ENCODE data around the gene CEACAM19. TPM values are rescaled to one million over a fixed set of nuclear protein-coding genes. Genes with fewer than 3 reads are reported as not detected.

CEACAM19 gene
- polyA plus RNA-seq, 3 donors, result 7.6 TPM; not detected in 2

DNA sequence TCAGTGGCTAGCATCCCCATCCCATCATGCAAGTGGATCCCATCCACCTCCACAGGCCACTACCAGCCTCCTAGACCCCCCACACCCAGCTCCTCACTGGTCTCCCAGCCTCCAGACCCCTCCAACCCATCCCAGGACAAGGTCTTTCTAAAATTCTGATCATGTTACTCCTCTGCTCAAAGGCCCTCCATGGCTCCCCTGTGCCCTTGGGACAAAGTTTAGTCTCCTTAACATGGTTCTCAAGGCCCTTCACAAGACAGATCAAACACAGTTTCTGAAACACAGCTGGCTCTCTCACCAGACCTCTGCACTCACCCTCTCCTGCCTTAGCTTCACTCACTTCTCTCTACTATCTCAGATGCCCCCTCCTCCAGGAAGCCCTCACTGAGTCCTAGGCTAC lies 9.3 kb downstream of the CEACAM19 start:
- no peak for TF ChIP-seq CTCF (IDR thresholded peaks at IDR 0.05)
- no peak overlapping the region for H3K9ac ChIP-seq (ENCODE audit: insufficient read depth, low read length, poor library complexity, severe bottlenecking)

DNA sequence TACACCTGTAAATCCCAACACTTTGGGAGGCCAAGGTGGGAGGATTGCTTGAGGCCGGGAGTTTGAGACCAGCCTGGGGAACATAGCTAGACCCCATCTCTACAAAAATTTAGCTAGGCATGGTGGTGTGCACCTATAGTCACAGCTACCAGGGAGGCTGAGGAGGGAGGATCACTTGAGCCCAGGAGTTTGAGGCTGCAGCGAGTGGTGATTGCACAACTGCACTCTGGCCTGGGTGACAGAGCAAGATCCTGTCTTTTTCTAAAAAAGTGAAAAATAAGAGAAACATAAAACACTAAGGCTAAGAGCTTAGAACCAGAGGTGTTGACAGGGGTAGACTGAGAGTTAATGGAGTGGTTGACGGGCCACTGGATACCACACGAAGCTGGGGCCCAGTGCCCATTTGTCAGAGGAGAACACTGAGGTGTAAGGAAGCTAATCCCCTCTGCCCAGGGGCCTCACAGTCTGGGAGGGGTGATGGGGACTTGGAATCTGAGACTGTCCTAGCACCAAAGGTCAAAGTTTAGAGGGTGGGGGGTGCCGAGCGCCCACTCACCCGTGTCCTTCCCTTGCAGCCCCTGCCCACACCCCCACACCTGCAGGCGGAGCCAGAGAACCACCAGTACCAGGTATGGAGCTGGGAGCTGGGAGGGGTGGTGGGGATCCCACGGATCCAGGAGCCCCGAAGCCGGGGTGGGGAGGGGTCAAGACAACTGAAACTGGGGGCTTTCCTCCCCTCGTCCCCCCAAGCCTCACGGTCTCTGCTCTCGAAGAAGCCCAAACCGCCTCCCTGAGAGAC lies 10.9 kb downstream of the CEACAM19 start:
- H3K36me3 Mint-ChIP-seq, result peaks cover 3 to 8% of the 10 kb centered on the region in 2 donors
- H3K9me3 Mint-ChIP-seq, result peaks cover 0 to 3% (median 0%) of the 10 kb centered on the region in 7 donors
- Histone ChIP-seq H3K9me3 (replicated peaks in 1 of 2; ENCODE audit: control insufficient read depth in 1 of 2, insufficient read depth in 1 of 2, low read length in 2 of 2) (no peaks in the 10 kb centered on the region), H3K36me3 (replicated peaks in 1 of 2; ENCODE audit: control insufficient read depth in 1 of 2, insufficient read depth in 2 of 2, low read length in 2 of 2) (no peaks in the 10 kb centered on the region), H3K27me3 (ENCODE audit: control insufficient read depth in 2 of 2, insufficient read depth in 2 of 2, low read length in 2 of 2) (no peaks in the 10 kb centered on the region), H3K79me2 (ENCODE audit: insufficient read depth, low read length) (no peaks in the 10 kb centered on the region), H3K9ac (ENCODE audit: insufficient read depth, low read length, poor library complexity, severe bottlenecking) (no peak overlapping the region), H2AFZ (ENCODE audit: insufficient read depth, low read depth, low read length, poor library complexity, severe bottlenecking) (no peak overlapping the region), H3K4me3 (replicated peaks in 1 of 3; ENCODE audit: low read depth in 2 of 3, low read length in 3 of 3) (no peak overlapping the region), H3K4me1 (ENCODE audit: control insufficient read depth in 1 of 2, insufficient read depth in 2 of 2, low read length in 2 of 2) (peaks cover 52 to 59% of the 10 kb centered on the region in 2 donors), H4K20me1 (ENCODE audit: insufficient read depth, low read length) (no peaks in the 10 kb centered on the region), H3K27ac (ENCODE audit: low read depth in 1 of 2, low read length in 2 of 2) (no peak overlapping the region), H3K4me2 (replicated peaks; ENCODE audit: extremely low read depth, low read length, poor library complexity, severe bottlenecking) (no peak overlapping the region)
- no peak for TF ChIP-seq CTCF (IDR thresholded peaks at IDR 0.05)
- H3K27me3 Mint-ChIP-seq (ENCODE audit: low read depth in 3 of 3), result peaks cover 0 to 5% (median 2%) of the 10 kb centered on the region in 3 donors
- WGBS (ENCODE audit: insufficient coverage), result 86% methylated on average over 9 of the region's 15 CpGs
- no peak for DNase-seq
- H3K4me1 Mint-ChIP-seq, result peaks cover 52% of the 10 kb centered on the region
- intact Hi-C loops (cut with micrococcal nuclease), result loop anchor here in 1 of 2 donors (10.0 kb wide), 1 partner anchor 163 kb away; the partner anchor contains the start of gene NECTIN2
- H3K4me3 Mint-ChIP-seq, result no peak overlapping the region
- H3K27ac Mint-ChIP-seq, result peak overlapping the region in 2 of 7 donors; percentile 10 to 72

More for the DNA sequence above, 9.3 kb downstream of the CEACAM19 start:
- Mint-ChIP-seq H3K36me3 (peaks cover 0 to 5% of the 10 kb centered on the region in 2 donors), H3K4me3 (no peak overlapping the region), H3K4me1 (peaks cover 39% of the 10 kb centered on the region), H3K27me3 (ENCODE audit: low read depth in 3 of 3) (peaks cover 0 to 5% (median 4%) of the 10 kb centered on the region in 3 donors), H3K27ac (no peak overlapping the region), H3K9me3 (peaks cover 0 to 2% (median 0%) of the 10 kb centered on the region in 7 donors)
- H3K79me2 ChIP-seq (ENCODE audit: insufficient read depth, low read length), result no peaks in the 10 kb centered on the region
- H3K4me1 ChIP-seq (ENCODE audit: control insufficient read depth in 1 of 2, insufficient read depth in 2 of 2, low read length in 2 of 2), result peaks cover 39 to 47% of the 10 kb centered on the region in 2 donors
- H4K20me1 ChIP-seq (ENCODE audit: insufficient read depth, low read length), result no peaks in the 10 kb centered on the region
- no peaks in the 10 kb centered on the region for H3K27me3 ChIP-seq (ENCODE audit: control insufficient read depth in 2 of 2, insufficient read depth in 2 of 2, low read length in 2 of 2)
- no peaks in the 10 kb centered on the region for H3K9me3 ChIP-seq (replicated peaks in 1 of 2; ENCODE audit: control insufficient read depth in 1 of 2, insufficient read depth in 1 of 2, low read length in 2 of 2)
- no peak overlapping the region for H3K4me2 ChIP-seq (replicated peaks; ENCODE audit: extremely low read depth, low read length, poor library complexity, severe bottlenecking)
- intact Hi-C loops (cut with micrococcal nuclease), result loop anchor here in 1 of 2 donors (10.0 kb wide), 1 partner anchor 164 kb away; the partner anchor contains the start of gene NECTIN2
- no peak overlapping the region for H2AFZ ChIP-seq (ENCODE audit: insufficient read depth, low read depth, low read length, poor library complexity, severe bottlenecking)
- no peak overlapping the region for H3K27ac ChIP-seq (ENCODE audit: low read depth in 1 of 2, low read length in 2 of 2)
- no peak overlapping the region for H3K4me3 ChIP-seq (replicated peaks in 1 of 3; ENCODE audit: low read depth in 2 of 3, low read length in 3 of 3)
- H3K36me3 ChIP-seq (replicated peaks in 1 of 2; ENCODE audit: control insufficient read depth in 1 of 2, insufficient read depth in 2 of 2, low read length in 2 of 2), result no peaks in the 10 kb centered on the region
- DNase-seq, result no peak

Data from CD14-positive monocyte (primary cell).